Measurements from ENCODE around the gene SMIM35.
"Not testable (repeated sequence)": the region's sequence is repeated elsewhere in the genome, so short reads cannot be mapped to it uniquely, and the experiment has no call there.

The SMIM35 gene

GRCh38 chr11:117983163-117983475 is 103.6 kb downstream of the SMIM35 start:
- no peak for DNase-seq (ENCODE audit: low read depth)

GRCh38 chr11:117980720-117981119 is 106.0 kb downstream of the SMIM35 start:
- no peak for DNase-seq (ENCODE audit: low read depth)

- no peak for DNase-seq (ENCODE audit: low read depth)
These were observed 106.5 kb downstream of the SMIM35 start for GRCh38 chr11:117980280-117980679.

- no peak for DNase-seq (ENCODE audit: low read depth)
These were observed 107.1 kb downstream of the SMIM35 start for GRCh38 chr11:117979481-117980211.

GRCh38 chr11:117978991-117979390 is 107.8 kb downstream of the SMIM35 start:
- no peak for DNase-seq (ENCODE audit: low read depth)

GRCh38 chr11:117978291-117978910 is 108.4 kb downstream of the SMIM35 start:
- not testable (repeated sequence) for DNase-seq (ENCODE audit: low read depth)

- DNase-seq (ENCODE audit: low read depth) = not testable (repeated sequence)
These were observed 109.0 kb downstream of the SMIM35 start for GRCh38 chr11:117977612-117978264.

GRCh38 chr11:117977029-117977428 is 109.7 kb downstream of the SMIM35 start:
- no peak for DNase-seq (ENCODE audit: low read depth)

GRCh38 chr11:117976445-117976844 is 110.3 kb downstream of the SMIM35 start:
- no peak for DNase-seq (ENCODE audit: low read depth)

- no peak for DNase-seq (ENCODE audit: low read depth)
These were observed 113.3 kb downstream of the SMIM35 start for GRCh38 chr11:117973503-117973860.

- no peak for DNase-seq (ENCODE audit: low read depth)
These were observed 113.9 kb downstream of the SMIM35 start for GRCh38 chr11:117972629-117973502.

GRCh38 chr11:117972044-117972443 is 114.7 kb downstream of the SMIM35 start:
- DNase-seq (ENCODE audit: low read depth) = no peak

- no peak for DNase-seq (ENCODE audit: low read depth)
These were observed 116.3 kb downstream of the SMIM35 start for GRCh38 chr11:117970400-117971024.

- no peak for DNase-seq (ENCODE audit: low read depth)
These were observed 117.4 kb downstream of the SMIM35 start for GRCh38 chr11:117969160-117969991.

- no peak for DNase-seq (ENCODE audit: low read depth)
These were observed 119.9 kb downstream of the SMIM35 start for GRCh38 chr11:117966908-117967307.

- no peak for DNase-seq (ENCODE audit: low read depth)
These were observed 123.9 kb downstream of the SMIM35 start for GRCh38 chr11:117962826-117963225.

GRCh38 chr11:117961896-117962295 is 124.9 kb downstream of the SMIM35 start:
- DNase-seq (ENCODE audit: low read depth) = no peak

- no peak for DNase-seq (ENCODE audit: low read depth)
These were observed 126.4 kb downstream of the SMIM35 start for GRCh38 chr11:117960406-117960805.

GRCh38 chr11:117959438-117960149 is 127.2 kb downstream of the SMIM35 start:
- no peak for DNase-seq (ENCODE audit: low read depth)

- no peak for DNase-seq (ENCODE audit: low read depth)
These were observed 127.8 kb downstream of the SMIM35 start for GRCh38 chr11:117958949-117959348.

All from stimulated activated CD8-positive, alpha-beta memory T cell treated with anti-CD3 and anti-CD28 coated beads, Interleukin-15, amount 100 ng/mL, for 24 hours (primary cell).